ENCODE measurements around the gene LPAR6. TPM values are rescaled to one million over a fixed set of nuclear protein-coding genes. Genes with fewer than 3 reads are reported as not detected.

Gene LPAR6
- total RNA-seq, 2 donors from 2014 or later = 17.3 to 66.5 TPM

DNA sequence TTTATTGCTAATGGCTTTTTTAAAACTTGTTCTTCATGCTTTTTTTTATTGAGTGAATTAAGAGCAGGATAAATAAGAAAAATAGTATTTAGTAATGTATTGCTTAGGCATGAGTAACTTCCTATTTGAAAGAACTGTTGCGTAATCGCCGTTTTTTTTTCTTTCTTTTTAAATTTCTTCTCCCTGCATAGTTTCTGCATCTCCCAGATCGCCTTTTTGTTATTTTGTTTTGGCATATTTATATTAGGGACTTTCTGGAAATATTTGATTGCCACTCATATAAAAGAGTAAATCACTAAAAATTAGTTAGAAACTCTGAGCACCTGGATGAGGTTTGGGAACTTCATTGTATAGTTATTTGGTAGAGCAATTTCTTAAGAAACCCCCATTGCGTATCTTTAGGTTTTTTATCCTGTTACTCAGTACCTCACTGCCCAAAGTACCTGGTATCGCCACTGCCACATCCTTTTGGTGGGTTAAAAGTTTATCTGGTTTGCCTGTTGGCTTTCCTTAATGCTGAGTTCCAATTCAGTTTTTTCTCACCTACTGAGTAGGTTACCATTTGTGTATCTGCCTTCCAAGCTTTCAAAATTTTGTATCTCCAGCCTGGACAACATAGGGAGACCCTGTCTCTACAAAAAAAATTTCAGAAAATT is 36.2 kb upstream of the LPAR6 start:
- Histone ChIP-seq H3K9me3 (no peaks in the 10 kb centered on the region), H3K27ac (peak overlapping the region; percentile 7 to 45), H3K36me3 (no peaks in the 10 kb centered on the region), H3K4me1 (replicated peaks) (no peaks in the 10 kb centered on the region), H3K27me3 (replicated peaks; ENCODE audit: insufficient read depth) (no peaks in the 10 kb centered on the region), H3K4me3 (no peak overlapping the region)
- no peak for DNase-seq (ENCODE audit: low spot score)
- 40% methylated on average over 6 of the region's 6 CpGs for WGBS
- intact Hi-C loops (cut with DNase I) = no loop called here
- TF ChIP-seq POLR2AphosphoS5 (IDR thresholded peaks at IDR 0.05) = no peak
- TF ChIP-seq, protein P1, sequence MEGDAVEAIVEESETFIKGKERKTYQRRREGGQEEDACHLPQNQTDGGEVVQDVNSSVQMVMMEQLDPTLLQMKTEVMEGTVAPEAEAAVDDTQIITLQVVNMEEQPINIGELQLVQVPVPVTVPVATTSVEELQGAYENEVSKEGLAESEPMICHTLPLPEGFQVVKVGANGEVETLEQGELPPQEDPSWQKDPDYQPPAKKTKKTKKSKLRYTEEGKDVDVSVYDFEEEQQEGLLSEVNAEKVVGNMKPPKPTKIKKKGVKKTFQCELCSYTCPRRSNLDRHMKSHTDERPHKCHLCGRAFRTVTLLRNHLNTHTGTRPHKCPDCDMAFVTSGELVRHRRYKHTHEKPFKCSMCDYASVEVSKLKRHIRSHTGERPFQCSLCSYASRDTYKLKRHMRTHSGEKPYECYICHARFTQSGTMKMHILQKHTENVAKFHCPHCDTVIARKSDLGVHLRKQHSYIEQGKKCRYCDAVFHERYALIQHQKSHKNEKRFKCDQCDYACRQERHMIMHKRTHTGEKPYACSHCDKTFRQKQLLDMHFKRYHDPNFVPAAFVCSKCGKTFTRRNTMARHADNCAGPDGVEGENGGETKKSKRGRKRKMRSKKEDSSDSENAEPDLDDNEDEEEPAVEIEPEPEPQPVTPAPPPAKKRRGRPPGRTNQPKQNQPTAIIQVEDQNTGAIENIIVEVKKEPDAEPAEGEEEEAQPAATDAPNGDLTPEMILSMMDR (IDR thresholded peaks at IDR 0.05) = no peak
- no peak for TF ChIP-seq POLR2A (IDR thresholded peaks at IDR 0.05)

- Histone ChIP-seq H3K27ac (peak overlapping the region; percentile 7 to 45), H3K4me3 (no peak overlapping the region), H3K4me1 (replicated peaks) (no peaks in the 10 kb centered on the region), H3K27me3 (replicated peaks; ENCODE audit: insufficient read depth) (no peaks in the 10 kb centered on the region), H3K36me3 (no peaks in the 10 kb centered on the region), H3K9me3 (no peaks in the 10 kb centered on the region)
- intact Hi-C loops (cut with DNase I) = no loop called here
- TF ChIP-seq, protein P1 (IDR thresholded peaks at IDR 0.05) = no peak
- TF ChIP-seq POLR2AphosphoS5 (IDR thresholded peaks at IDR 0.05) (no peak), POLR2A (IDR thresholded peaks at IDR 0.05) (no peak)
- DNase-seq (ENCODE audit: low spot score) = no peak
- 66% methylated on average over 3 of the region's 3 CpGs for WGBS
Measured at GRCh38 chr13:48448285-48448958, 35.5 kb upstream of the LPAR6 start.

DNA sequence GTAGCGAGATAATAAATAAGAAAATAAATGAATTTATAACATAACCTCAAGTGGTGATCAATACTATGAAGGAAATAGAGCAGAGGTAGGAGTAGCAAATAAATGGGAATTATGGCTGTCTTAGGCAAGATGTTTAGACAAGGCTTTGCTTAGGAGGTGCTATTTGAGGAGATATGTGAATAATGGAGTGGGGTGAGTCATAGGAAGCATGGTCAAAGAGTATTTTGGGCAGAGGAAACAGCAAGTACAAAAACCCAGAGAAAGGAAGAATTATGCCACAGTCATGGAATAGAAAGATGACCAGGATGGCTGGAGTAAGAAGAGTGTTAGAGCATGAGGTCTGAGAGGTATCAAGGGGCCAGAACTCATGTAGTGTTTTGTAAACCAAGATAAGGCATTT is 33.6 kb upstream of the LPAR6 start:
- TF ChIP-seq, protein P1 (IDR thresholded peaks at IDR 0.05) = no peak
- no peak for TF ChIP-seq POLR2A (IDR thresholded peaks at IDR 0.05)
- peak; percentile 22 for TF ChIP-seq POLR2AphosphoS5 (IDR thresholded peaks at IDR 0.05)
- DNase-seq (ENCODE audit: low spot score) = no peak
- no peaks in the 10 kb centered on the region for H3K36me3 ChIP-seq
- H3K27ac ChIP-seq = no peak overlapping the region
- intact Hi-C loops (cut with DNase I) = no loop called here
- no peak overlapping the region for H3K4me3 ChIP-seq
- 94% methylated on average over 1 of the region's 1 CpG for WGBS
- H3K9me3 ChIP-seq = no peaks in the 10 kb centered on the region
- H3K27me3 ChIP-seq (replicated peaks; ENCODE audit: insufficient read depth) = no peaks in the 10 kb centered on the region
- H3K4me1 ChIP-seq (replicated peaks) = no peaks in the 10 kb centered on the region

GRCh38 chr13:48443442-48444208 is 30.7 kb upstream of the LPAR6 start:
- no peak overlapping the region for H3K27ac ChIP-seq
- intact Hi-C loops (cut with DNase I) = no loop called here
- no peaks in the 10 kb centered on the region for H3K4me1 ChIP-seq (replicated peaks)
- H3K36me3 ChIP-seq = no peaks in the 10 kb centered on the region
- no peaks in the 10 kb centered on the region for H3K9me3 ChIP-seq
- 62% methylated on average over 1 of the region's 1 CpG for WGBS
- TF ChIP-seq POLR2AphosphoS5 (IDR thresholded peaks at IDR 0.05) (no peak), POLR2A (IDR thresholded peaks at IDR 0.05) (no peak)
- TF ChIP-seq, protein P1 (IDR thresholded peaks at IDR 0.05) = no peak
- no peaks in the 10 kb centered on the region for H3K27me3 ChIP-seq (replicated peaks; ENCODE audit: insufficient read depth)
- DNase-seq (ENCODE audit: low spot score) = no peak
- H3K4me3 ChIP-seq = no peak overlapping the region

Measured in prostate gland (tissue), 2 donors.